NCI-H187 (cell line): Measurements from ENCODE around the gene MR1.
"Not testable (repeated sequence)": the region's sequence is repeated elsewhere in the genome, so short reads cannot be mapped to it uniquely, and the experiment has no call there.

Experiments
- DNase-seq, 2 experiments: peaks; one replicate each; lab custom pipeline; 2025; lab: John Stamatoyannopoulos, UW

MR1 gene

GRCh38 chr1:181032535-181032934, 1.2 kb upstream of the MR1 start:
- no peak for DNase-seq

GRCh38 chr1:181033128-181033798, 520 bp upstream of the MR1 start:
- no peak for DNase-seq

- DNase-seq: not testable (repeated sequence)
These were observed 1.4 kb downstream of the MR1 start for GRCh38 chr1:181035210-181035609.

GRCh38 chr1:181036107-181036836, 2.5 kb downstream of the MR1 start:
- no peak for DNase-seq

GRCh38 chr1:181037386-181037785, 3.6 kb downstream of the MR1 start:
- no peak for DNase-seq

- DNase-seq: peak; percentile 57 to 83
These were observed 4.7 kb downstream of the MR1 start for GRCh38 chr1:181038399-181038873.

GRCh38 chr1:181040284-181040865, 6.6 kb downstream of the MR1 start:
- no peak for DNase-seq

- DNase-seq: peak; percentile 73 to 78
These were observed 9.5 kb downstream of the MR1 start for GRCh38 chr1:181043025-181043888.

- no peak for DNase-seq
These were observed 10.7 kb downstream of the MR1 start for GRCh38 chr1:181044449-181044966.

GRCh38 chr1:181045946-181046345, 12.2 kb downstream of the MR1 start:
- DNase-seq: not testable (repeated sequence)

- no peak for DNase-seq
These were observed 15.6 kb downstream of the MR1 start for GRCh38 chr1:181049378-181049777.

GRCh38 chr1:181050922-181051321, 17.1 kb downstream of the MR1 start:
- DNase-seq: no peak

GRCh38 chr1:181056560-181056959, 22.8 kb downstream of the MR1 start:
- no peak for DNase-seq

GRCh38 chr1:181057079-181057478, 23.3 kb downstream of the MR1 start:
- no peak for DNase-seq

GRCh38 chr1:181059435-181059834, 25.7 kb downstream of the MR1 start:
- no peak for DNase-seq

- no peak for DNase-seq
These were observed 26.3 kb downstream of the MR1 start for GRCh38 chr1:181060066-181060465.

- not testable (repeated sequence) for DNase-seq
These were observed 27.2 kb downstream of the MR1 start for GRCh38 chr1:181060947-181061346.

- DNase-seq: no peak
These were observed 27.7 kb downstream of the MR1 start for GRCh38 chr1:181061487-181061886.

GRCh38 chr1:181061891-181062835, 28.4 kb downstream of the MR1 start:
- no peak for DNase-seq

GRCh38 chr1:181062836-181063428, 29.1 kb downstream of the MR1 start:
- DNase-seq: no peak
